GM12878 (cell line): ENCODE data around the gene POLR1D. TPM values are rescaled to one million over a fixed set of nuclear protein-coding genes. Genes with fewer than 3 reads are reported as not detected.

Experiments
- ATAC-seq: fragments of 200-7000 bp; cut with Tn5 transposase; 3 replicates; pipeline ENCODE4 v1.9.1; 2020; ENCODE audit warnings: mild to moderate bottlenecking, moderate library complexity
- BruUV-seq: library from RNA; stranded (reverse); fragments of 400-500 nt; replicated peaks from 2 replicates; lab custom pipeline; 2021; lab: Mats Ljungman, UMichigan
- CTCF ChIA-PET: fragments of 300-600 bp; sonication (Branson Sonifier 250); formaldehyde crosslinking; extraction: SDS; loops from one replicate; lab custom pipeline; 2021; ENCODE audit warnings: inconsistent platforms; lab: Yijun Ruan, JAX
- POLR2A ChIA-PET: fragments of 350-600 bp; formaldehyde crosslinking; extraction: SDS; loops from one replicate; lab custom pipeline; 2021; ENCODE audit warnings: inconsistent platforms; lab: Charles Lee
- RAD21 ChIA-PET: fragments of 300-600 bp; sonication (Branson Sonifier 250); formaldehyde crosslinking; loops from one replicate; lab custom pipeline; 2023; ENCODE audit warnings: antibody characterized with exemption; ENCODE audit not compliant: unreplicated experiment; lab: Charles Lee
- SMC1A ChIA-PET: fragments of 300-600 bp; sonication (Branson Sonifier 250); formaldehyde crosslinking; loops from one replicate; lab custom pipeline; 2023; ENCODE audit not compliant: unreplicated experiment, uncharacterized antibody; lab: Charles Lee
- DNase-seq: peaks from one replicate; pipeline ENCODE4 v3.0.0-alpha.2; 2011; ENCODE audit warnings: low read depth, low spot score
- FAIRE-seq: peaks from 3 replicates; lab custom pipeline; 2011; peaks lifted over from hg19 to GRCh38; lab: Jason Lieb, UNC
- H2AFZ ChIP-seq: 2 replicates; pipeline ENCODE4 v1.6.0; 2011; ENCODE audit warnings: low read depth, low read length, control low read depth; ENCODE audit not compliant: control insufficient read depth
- H3K27ac ChIP-seq: 2 replicates; pipeline ENCODE4 v1.5.1; 2011; ENCODE audit warnings: control low read depth; ENCODE audit not compliant: control insufficient read depth, insufficient read depth
- H3K27me3 ChIP-seq, 2 experiments: replicated peaks in 1 of 2; 2 replicates each; pipeline versions ENCODE4 v1.6.0 to v1.6.1; 2011; ENCODE audit warnings: low read length in 1 of 2; ENCODE audit not compliant: control insufficient read depth in 2 of 2, insufficient read depth in 2 of 2
- H3K36me3 ChIP-seq, 2 experiments: 2 replicates each; pipeline ENCODE4 v1.5.1; 2011; ENCODE audit warnings: low read length in 1 of 2; ENCODE audit not compliant: control insufficient read depth in 2 of 2, insufficient read depth in 2 of 2
- H3K4me1 ChIP-seq: 2 replicates; pipeline ENCODE4 v1.6.1; 2011; ENCODE audit warnings: mild to moderate bottlenecking, low read length, moderate library complexity, mixed read lengths; ENCODE audit not compliant: control insufficient read depth, insufficient read depth
- H3K4me2 ChIP-seq: 2 replicates; pipeline ENCODE4 v1.6.0; 2011; ENCODE audit warnings: control low read depth; ENCODE audit not compliant: control insufficient read depth, insufficient read depth
- H3K4me3 ChIP-seq: fragments of 200-600 bp; sonication (generic); 2 replicates; pipeline ENCODE4 v1.5.1; 2016
- H3K79me2 ChIP-seq: 2 replicates; pipeline ENCODE4 v1.6.0; 2011; ENCODE audit warnings: low read length; ENCODE audit not compliant: control insufficient read depth, insufficient read depth
- H3K9ac ChIP-seq: 2 replicates; pipeline ENCODE4 v1.8.0; 2011; ENCODE audit warnings: low read length, control low read depth, mixed read lengths; ENCODE audit not compliant: control insufficient read depth, insufficient read depth
- H3K9me3 ChIP-seq: replicated peaks from 3 replicates; pipeline ENCODE4 v1.5.1; 2011; ENCODE audit warnings: mild to moderate bottlenecking, low read length; ENCODE audit not compliant: control insufficient read depth, insufficient read depth
- H4K20me1 ChIP-seq: 2 replicates; pipeline ENCODE4 v1.6.0; 2011; ENCODE audit not compliant: control insufficient read depth, insufficient read depth
- ATF7 ChIP-seq: fragments of 450-650 bp; IDR thresholded peaks from 2 replicates; pipeline ENCODE4 v1.6.1; 2016; ENCODE audit warnings: low read depth, mild to moderate bottlenecking
- CBFB ChIP-seq: IDR thresholded peaks from 2 replicates; pipeline ENCODE4 v1.6.1; 2016; ENCODE audit warnings: antibody characterized with exemption, low read depth
- CUX1 ChIP-seq: IDR thresholded peaks from 2 replicates; pipeline ENCODE4 v1.6.1; 2012; ENCODE audit warnings: improper control_type of control experiment, low read depth, low read length; ENCODE audit not compliant: insufficient replicate concordance
- EED ChIP-seq: sonication (generic); IDR thresholded peaks from 2 replicates; pipeline ENCODE4 v1.6.1; 2016; ENCODE audit warnings: antibody characterized with exemption, low read depth
- FOXK2 ChIP-seq: fragments of 450-650 bp; IDR thresholded peaks from 2 replicates; pipeline ENCODE4 v1.6.1; 2017; ENCODE audit warnings: mild to moderate bottlenecking, moderate library complexity
- FOXM1 ChIP-seq: IDR thresholded peaks from 2 replicates; pipeline ENCODE4 v1.6.1; 2012; ENCODE audit warnings: low read depth, mild to moderate bottlenecking, inconsistent platforms, low read length, moderate library complexity
- NFYB ChIP-seq: IDR thresholded peaks from 2 replicates; pipeline ENCODE4 v1.6.1; 2011; ENCODE audit warnings: low read depth, mild to moderate bottlenecking, low read length, improper control_type of control experiment, moderate library complexity; ENCODE audit not compliant: insufficient read depth
- PRDM15 ChIP-seq: fragments of 450-650 bp; formaldehyde crosslinking; IDR thresholded peaks from 2 replicates; pipeline ENCODE4 v1.4.0; 2020; ENCODE audit warnings: mild to moderate bottlenecking, moderate library complexity
- RAD21 ChIP-seq: IDR thresholded peaks from 2 replicates; pipeline ENCODE4 v1.6.1; 2011; ENCODE audit warnings: mild to moderate bottlenecking, low read depth, low read length, moderate library complexity; ENCODE audit not compliant: insufficient read depth
- SMAD5 ChIP-seq: IDR thresholded peaks from 2 replicates; pipeline ENCODE4 v1.6.1; 2016; ENCODE audit warnings: antibody characterized with exemption, low read depth
- SREBF1 ChIP-seq: IDR thresholded peaks from 2 replicates; pipeline ENCODE4 v1.6.1; 2012; ENCODE audit warnings: mild to moderate bottlenecking, low read length
- WGBS: methylation state at CpG from one replicate; pipeline ENCODE4 v1.1.6; 2016; ENCODE audit warnings: low lambda C conversion rate; ENCODE audit not compliant: insufficient replicate concordance, insufficient coverage; ENCODE audit errors: missing lambda C conversion rate; 5-methylcytosine and 5-hydroxymethylcytosine counted together
- in situ Hi-C: fragments of 300-500 bp; cut with MboI; formaldehyde crosslinking; loops from 9 replicates; pipeline ENCODE4 v1.14.3; 2018; ENCODE audit warnings: mixed read lengths
- intact Hi-C: fragments of 100-400 bp; cut with micrococcal nuclease; formaldehyde crosslinking; loops from one replicate; pipeline ENCODE4 v1.14.2; 2022; ENCODE audit not compliant: unreplicated experiment
- polyA plus RNA-seq, 11 experiments: library from polyadenylated mRNA; depleted of rRNA in 4 of 11; unstranded in 6 of 11; stranded (reverse) in 5 of 11; fragments of >200 nt; fragmentation: Nextera tagmentation in 4 of 11; fragmentation: Illumina TruSeq in 1 of 11; extraction: Ambion mirVana in 4 of 11; extraction: Trizol in 1 of 11; gene quantifications; 1 replicate in 1 of 11; 2 replicates in 10 of 11; pipeline versions ENCODE4 v1.2.1 to v1.2.3, GENCODE V29; 2011 to 2016; ENCODE audit warnings: inconsistent platforms in 2 of 11, missing spikeins in 2 of 11, low read depth in 1 of 11
- total RNA-seq, 4 experiments: library from RNA; depleted of rRNA in 3 of 4; stranded (reverse); fragments of >200 nt in 3 of 4; fragmentation: Illumina TruSeq in 1 of 4; extraction: Trizol in 1 of 4; gene quantifications; 2 replicates each; pipeline versions ENCODE4 v1.2.1 to v1.2.3, GENCODE V29; 2013 to 2021
- TF ChIP-seq, protein P1 (sequence below): fragments of 150-350 bp; IDR thresholded peaks from 2 replicates; pipeline ENCODE4 v1.6.1; 2016; ENCODE audit warnings: low read depth, low read length

Gene POLR1D
- total and polyA plus RNA-seq, 10 of the 15 experiments (the other 5 are each of a cell fraction or from before 2014, with no cell fraction given), result 119 to 223 (median 160) TPM

DNA sequence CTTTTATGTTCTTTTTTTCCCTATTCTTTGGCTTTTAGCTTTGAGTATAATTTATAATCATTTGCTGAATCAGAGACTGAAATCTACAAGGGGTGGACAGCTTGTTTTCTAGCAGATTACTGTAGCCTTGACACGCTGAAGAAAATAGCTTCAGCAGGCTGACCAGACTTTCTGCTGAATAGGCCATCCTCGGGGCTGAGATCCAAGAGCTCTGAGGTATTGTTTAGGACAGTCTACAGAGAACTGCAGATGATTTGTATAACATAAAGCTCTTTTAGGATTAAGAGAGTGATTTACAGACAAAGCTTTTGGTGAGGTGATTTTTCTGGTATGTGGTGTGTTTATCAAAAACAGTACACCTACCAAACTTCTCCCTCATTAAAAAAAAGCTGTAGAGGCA lies 16.8 kb downstream of the POLR1D start:
- Histone ChIP-seq H3K4me3 (no peak overlapping the region), H3K4me2 (no peak overlapping the region), H3K9ac (no peak overlapping the region), H3K4me1 (no peaks in the 10 kb centered on the region), H3K79me2 (peaks cover 18% of the 10 kb centered on the region), H2AFZ (no peak overlapping the region), H3K36me3 (peaks cover 0 to 3% of the 10 kb centered on the region in 2 experiments; a peak in 1 of 4 replicates), H4K20me1 (no peaks in the 10 kb centered on the region), H3K27me3 (no peaks in the 10 kb centered on the region), H3K27ac (no peak overlapping the region), H3K9me3 (no peaks in the 10 kb centered on the region)
- ATAC-seq (no peak), FAIRE-seq (no peak), DNase-seq (no peak)
- BruUV-seq, result no TSS peak
- WGBS, result 100% methylated on average over 2 of the region's 2 CpGs
- SMC1A ChIA-PET, result interaction anchor here (0.7 to 3.2 kb wide), 5 partner anchors 9 to 313 kb away, joined by 3 to 16 read pairs (median 3); partner anchors contain the start of gene POLR1D
- TF ChIP-seq EED, result no peak
- TF ChIP-seq CUX1, result no peak
- TF ChIP-seq FOXM1, result no peak
- no peak for TF ChIP-seq ATF7
- no peak for TF ChIP-seq SREBF1
- TF ChIP-seq SMAD5, result no peak
- TF ChIP-seq, protein P1, sequence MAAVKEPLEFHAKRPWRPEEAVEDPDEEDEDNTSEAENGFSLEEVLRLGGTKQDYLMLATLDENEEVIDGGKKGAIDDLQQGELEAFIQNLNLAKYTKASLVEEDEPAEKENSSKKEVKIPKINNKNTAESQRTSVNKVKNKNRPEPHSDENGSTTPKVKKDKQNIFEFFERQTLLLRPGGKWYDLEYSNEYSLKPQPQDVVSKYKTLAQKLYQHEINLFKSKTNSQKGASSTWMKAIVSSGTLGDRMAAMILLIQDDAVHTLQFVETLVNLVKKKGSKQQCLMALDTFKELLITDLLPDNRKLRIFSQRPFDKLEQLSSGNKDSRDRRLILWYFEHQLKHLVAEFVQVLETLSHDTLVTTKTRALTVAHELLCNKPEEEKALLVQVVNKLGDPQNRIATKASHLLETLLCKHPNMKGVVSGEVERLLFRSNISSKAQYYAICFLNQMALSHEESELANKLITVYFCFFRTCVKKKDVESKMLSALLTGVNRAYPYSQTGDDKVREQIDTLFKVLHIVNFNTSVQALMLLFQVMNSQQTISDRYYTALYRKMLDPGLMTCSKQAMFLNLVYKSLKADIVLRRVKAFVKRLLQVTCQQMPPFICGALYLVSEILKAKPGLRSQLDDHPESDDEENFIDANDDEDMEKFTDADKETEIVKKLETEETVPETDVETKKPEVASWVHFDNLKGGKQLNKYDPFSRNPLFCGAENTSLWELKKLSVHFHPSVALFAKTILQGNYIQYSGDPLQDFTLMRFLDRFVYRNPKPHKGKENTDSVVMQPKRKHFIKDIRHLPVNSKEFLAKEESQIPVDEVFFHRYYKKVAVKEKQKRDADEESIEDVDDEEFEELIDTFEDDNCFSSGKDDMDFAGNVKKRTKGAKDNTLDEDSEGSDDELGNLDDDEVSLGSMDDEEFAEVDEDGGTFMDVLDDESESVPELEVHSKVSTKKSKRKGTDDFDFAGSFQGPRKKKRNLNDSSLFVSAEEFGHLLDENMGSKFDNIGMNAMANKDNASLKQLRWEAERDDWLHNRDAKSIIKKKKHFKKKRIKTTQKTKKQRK, result no peak
- TF ChIP-seq NFYB, result no peak
- TF ChIP-seq FOXK2, result no peak
- no peak for TF ChIP-seq RAD21
- TF ChIP-seq CBFB, result no peak
- TF ChIP-seq PRDM15 (CRISPR knock-in tag), result no peak
- CTCF ChIA-PET, result interaction anchor here (0.9 to 1.2 kb wide), 4 partner anchors 10 to 90 kb away, joined by 3 to 5 read pairs (median 4); no protein-coding TSS in a partner anchor
- RAD21 ChIA-PET, result interaction anchor here (0.9 to 1.3 kb wide), 4 partner anchors 11 to 346 kb away, joined by 3 to 4 read pairs (median 3); no protein-coding TSS in a partner anchor
- POLR2A ChIA-PET, result interaction anchor here (1.1 to 2.0 kb wide), 3 partner anchors 16 to 19 kb away, joined by 4 to 7 read pairs (median 4); partner anchors contain the start of genes LNX2 and POLR1D
- intact Hi-C loops (no loop called here), in situ Hi-C loops (no loop called here)
